Camera-type eye (tissue), 1 donor: ENCODE data around the gene KRTAP12-3. TPM values are rescaled to one million over a fixed set of nuclear protein-coding genes. Genes with fewer than 3 reads are reported as not detected.

ENCODE experiments used
- total RNA-seq: library from RNA; depleted of rRNA; stranded (reverse); fragments of >200 nt; gene quantifications from one replicate; pipeline ENCODE4 v1.2.3, GENCODE V29; 2014

Gene KRTAP12-3, protein sequence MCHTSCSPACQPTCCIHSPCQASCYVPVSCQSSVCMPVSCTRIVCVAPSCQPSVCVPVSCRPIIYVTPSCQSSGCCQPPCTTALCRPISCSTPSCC
- not detected for total RNA-seq

DNA sequence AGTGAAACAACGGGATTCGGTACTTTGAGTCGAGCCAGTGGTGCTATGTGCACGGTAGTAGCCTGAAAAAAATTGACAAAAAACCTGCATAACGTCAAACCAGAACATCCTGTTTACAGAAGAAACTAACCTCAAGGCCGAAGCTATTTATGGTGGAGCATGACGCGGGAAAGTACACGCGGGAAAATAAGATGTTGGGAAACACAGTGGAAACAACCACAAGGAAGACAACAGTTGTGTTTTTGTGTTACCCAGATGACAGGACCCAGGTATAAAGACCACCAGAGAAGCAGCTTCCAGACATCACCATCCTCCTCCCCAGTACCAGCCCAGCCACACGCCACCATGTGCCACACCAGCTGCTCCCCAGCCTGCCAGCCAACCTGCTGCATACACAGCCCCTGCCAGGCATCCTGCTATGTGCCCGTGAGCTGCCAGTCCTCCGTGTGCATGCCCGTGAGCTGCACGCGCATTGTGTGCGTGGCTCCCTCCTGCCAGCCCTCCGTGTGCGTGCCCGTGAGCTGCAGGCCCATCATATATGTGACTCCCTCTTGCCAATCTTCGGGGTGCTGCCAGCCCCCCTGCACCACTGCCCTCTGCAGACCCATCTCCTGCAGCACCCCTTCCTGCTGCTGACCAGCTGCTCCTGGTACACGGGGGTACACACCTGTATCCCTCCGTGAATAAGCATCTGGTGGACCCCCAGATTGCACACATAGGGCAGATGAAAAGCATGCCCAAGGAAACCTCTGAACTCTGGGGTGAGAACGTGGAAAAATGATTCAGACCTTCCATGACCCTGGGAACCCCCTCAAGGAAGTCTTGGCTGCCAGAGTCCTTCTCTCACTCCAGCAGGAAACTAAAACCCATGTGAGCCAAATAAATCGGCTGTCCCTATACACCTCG lies at the start of gene KRTAP12-3:
KRTAP12-3 (plus strand) TSS at position 298 of the 906 bp plus-strand sequence; CDS start at position 346, 48 bp downstream.

GRCh38 chr21:44612029-44612486 lies 45.7 kb upstream of the KRTAP12-3 start, which contains the start of gene KRTAP10-8:
TSS of gene KRTAP10-8 (plus strand) at chr21:44612079. CDS start at chr21:44612101, 22 bp downstream.

GRCh38 chr21:44626673-44627143 lies 31.0 kb upstream of the KRTAP12-3 start, which contains the start of gene KRTAP10-9:
TSS of gene KRTAP10-9 (plus strand) at chr21:44627093. CDS start at chr21:44627172, 79 bp downstream.

DNA sequence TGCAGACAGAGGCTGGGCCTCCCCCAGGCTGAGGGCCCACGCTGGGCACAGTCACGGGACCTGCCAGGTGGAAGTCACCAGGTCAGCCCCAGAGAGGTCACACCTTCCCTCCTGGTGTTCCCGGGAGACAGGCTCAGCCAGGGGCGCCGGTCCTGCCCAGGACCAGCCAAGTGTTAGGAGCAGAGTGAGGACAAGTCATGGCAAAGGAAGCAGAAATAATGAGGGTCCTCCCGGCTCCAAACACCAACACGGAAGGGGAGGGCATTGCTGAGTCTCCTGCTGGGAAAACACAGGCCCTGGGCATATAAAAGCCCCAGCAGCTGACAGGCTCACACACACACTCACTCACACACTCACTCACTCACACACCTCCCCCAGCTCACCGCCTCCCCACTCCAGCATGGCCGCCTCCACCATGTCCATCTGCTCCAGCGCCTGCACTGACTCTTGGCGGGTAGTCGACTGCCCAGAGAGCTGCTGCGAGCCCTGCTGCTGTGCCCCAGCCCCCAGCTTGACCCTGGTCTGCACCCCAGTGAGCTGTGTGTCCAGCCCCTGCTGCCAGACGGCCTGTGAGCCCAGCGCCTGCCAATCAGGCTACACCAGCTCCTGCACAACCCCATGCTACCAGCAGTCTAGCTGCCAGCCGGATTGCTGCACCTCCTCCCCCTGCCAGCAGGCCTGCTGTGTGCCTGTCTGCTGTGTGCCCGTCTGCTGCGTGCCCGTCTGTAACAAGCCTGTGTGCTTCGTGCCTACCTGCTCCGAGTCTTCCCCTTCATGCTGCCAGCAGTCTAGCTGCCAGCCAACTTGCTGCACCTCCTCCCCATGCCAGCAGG lies 20.5 kb upstream of the KRTAP12-3 start, which contains the start of gene KRTAP10-10:
KRTAP10-10 (plus strand) TSS at position 339 of the 833 bp plus-strand sequence; CDS start at position 401, 62 bp downstream.

DNA sequence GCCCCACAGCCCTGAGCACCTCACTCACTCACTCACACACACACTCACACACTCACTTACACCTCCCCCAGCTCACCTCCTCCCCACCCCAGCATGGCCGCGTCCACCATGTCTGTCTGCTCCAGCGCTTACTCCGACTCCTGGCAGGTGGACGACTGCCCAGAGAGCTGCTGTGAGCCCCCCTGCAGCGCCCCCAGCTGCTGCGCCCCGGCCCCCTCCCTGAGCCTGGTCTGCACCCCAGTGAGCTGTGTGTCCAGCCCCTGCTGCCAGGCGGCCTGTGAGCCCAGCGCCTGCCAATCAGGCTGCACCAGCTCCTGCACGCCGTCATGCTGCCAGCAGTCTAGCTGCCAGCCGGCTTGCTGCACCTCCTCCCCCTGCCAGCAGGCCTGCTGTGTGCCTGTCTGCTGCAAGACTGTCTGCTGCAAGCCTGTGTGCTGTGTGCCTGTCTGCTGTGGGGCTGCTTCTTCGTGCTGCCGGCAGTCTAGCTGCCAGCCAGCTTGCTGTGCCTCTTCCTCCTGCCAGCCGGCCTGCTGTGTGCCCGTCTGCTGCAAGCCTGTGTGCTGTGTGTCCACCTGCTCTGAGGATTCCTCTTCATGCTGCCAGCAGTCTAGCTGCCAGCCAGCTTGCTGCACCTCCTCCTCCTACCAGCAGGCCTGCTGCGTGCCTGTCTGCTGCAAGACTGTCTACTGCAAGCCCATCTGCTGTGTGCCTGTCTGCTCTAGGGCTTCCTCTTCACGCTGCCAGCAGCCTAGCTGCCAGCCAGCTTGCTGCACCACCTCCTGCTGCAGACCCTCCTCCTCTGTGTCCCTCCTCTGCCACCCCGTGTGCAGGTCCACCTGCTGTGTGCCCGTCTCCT lies 11.1 kb upstream of the KRTAP12-3 start, which contains the start of gene KRTAP10-11:
KRTAP10-11 (plus strand) TSS at position 49 of the 856 bp plus-strand sequence; CDS start at position 94, 45 bp downstream.

GRCh38 chr21:44654576-44655175 lies 3.1 kb upstream of the KRTAP12-3 start, which contains the start of gene KRTAP12-4:
TSS of gene KRTAP12-4 (minus strand) at chr21:44654659. CDS start at chr21:44654614, 45 bp downstream.

GRCh38 chr21:44666401-44667320 lies 8.9 kb downstream of the KRTAP12-3 start, which contains the start of gene KRTAP12-2:
TSS of gene KRTAP12-2 (minus strand) at chr21:44666927. CDS start at chr21:44666886, 41 bp downstream.

DNA sequence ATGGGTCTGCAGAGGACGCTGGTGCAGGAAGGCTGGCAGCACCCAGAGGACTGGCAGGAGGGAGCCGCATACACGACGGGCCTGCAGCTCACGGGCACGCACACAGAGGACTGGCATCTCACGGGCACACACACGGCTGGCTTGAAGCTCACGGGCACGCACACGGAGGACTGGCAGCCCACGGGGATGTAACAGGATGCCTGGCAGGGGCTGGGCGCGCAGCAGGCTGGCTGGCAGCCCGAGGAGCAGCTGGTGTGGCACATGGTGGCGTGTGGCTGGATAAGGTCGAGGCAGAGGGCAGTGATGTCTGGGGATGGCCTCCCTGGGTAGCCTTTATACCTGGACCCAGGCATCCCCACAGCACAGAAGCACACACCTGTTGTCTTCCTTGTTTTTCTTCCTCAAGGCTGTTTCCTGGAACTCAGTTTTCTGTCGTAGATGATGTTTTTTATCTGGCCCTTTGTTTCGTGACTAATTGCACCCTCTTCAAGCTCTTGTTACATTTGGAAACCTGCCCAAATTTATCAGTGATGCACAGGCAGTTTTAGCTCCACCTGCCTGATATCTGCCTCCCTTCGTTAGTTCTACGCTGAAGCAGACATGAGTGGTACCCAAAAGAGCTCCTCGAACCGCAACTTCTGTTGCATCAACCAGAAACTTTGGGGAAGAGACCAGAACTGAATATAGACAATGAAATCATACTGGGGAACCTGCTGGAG lies 24.3 kb downstream of the KRTAP12-3 start, which contains the start of gene KRTAP12-1:
KRTAP12-1 (minus strand) TSS at position 303 of the 719 bp plus-strand sequence; CDS start at position 263, 40 bp downstream.

DNA sequence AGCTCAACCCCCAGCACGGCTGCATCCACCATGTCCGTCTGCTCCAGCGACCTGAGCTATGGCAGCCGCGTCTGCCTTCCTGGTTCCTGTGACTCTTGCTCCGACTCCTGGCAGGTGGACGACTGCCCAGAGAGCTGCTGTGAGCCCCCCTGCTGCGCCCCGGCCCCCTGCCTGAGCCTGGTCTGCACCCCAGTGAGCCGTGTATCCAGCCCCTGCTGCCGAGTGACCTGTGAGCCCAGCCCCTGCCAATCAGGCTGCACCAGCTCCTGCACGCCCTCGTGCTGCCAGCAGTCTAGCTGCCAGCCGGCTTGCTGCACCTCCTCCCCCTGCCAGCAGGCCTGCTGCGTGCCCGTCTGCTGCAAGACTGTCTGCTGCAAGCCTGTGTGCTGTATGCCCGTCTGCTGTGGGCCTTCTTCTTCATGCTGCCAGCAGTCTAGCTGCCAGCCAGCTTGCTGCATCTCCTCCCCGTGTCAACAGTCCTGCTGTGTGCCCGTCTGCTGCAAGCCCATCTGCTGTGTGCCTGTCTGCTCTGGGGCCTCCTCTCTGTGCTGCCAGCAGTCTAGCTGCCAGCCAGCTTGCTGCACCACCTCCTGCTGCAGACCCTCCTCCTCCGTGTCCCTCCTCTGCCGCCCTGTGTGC lies 39.6 kb downstream of the KRTAP12-3 start, which contains the start of gene KRTAP10-12:
KRTAP10-12 (plus strand) TSS at position 1 of the 639 bp plus-strand sequence; CDS start at position 31, 30 bp downstream.

Other genes starting within 250 kb of the KRTAP12-3 start
- gene LRRC3, start 202.4 kb upstream of the KRTAP12-3 start, total RNA-seq = 3.4 TPM
- gene KRTAP10-1, start 117.7 kb upstream of the KRTAP12-3 start, total RNA-seq = not detected
- gene KRTAP10-2, start 106.4 kb upstream of the KRTAP12-3 start, total RNA-seq = not detected
- not detected for gene KRTAP10-3, start 99.1 kb upstream of the KRTAP12-3 start, total RNA-seq
- not detected for gene KRTAP10-4, start 84.2 kb upstream of the KRTAP12-3 start, total RNA-seq
- not detected for gene KRTAP10-5, start 77.3 kb upstream of the KRTAP12-3 start, total RNA-seq
- gene KRTAP10-6, start 65.4 kb upstream of the KRTAP12-3 start, total RNA-seq = not detected
- not detected for gene KRTAP10-7, start 57.3 kb upstream of the KRTAP12-3 start, total RNA-seq
- not detected for gene KRTAP10-8, start 45.9 kb upstream of the KRTAP12-3 start, total RNA-seq
- gene KRTAP10-9, start 30.8 kb upstream of the KRTAP12-3 start, total RNA-seq = not detected
- not detected for gene KRTAP10-10, start 20.6 kb upstream of the KRTAP12-3 start, total RNA-seq
- gene KRTAP10-11, start 11.5 kb upstream of the KRTAP12-3 start, total RNA-seq = not detected
- gene KRTAP12-4, start 3.3 kb upstream of the KRTAP12-3 start, total RNA-seq = not detected
- gene KRTAP12-2, start 9.0 kb downstream of the KRTAP12-3 start, total RNA-seq = not detected
- not detected for gene KRTAP12-1, start 24.2 kb downstream of the KRTAP12-3 start, total RNA-seq
- not detected for gene KRTAP10-12, start 39.2 kb downstream of the KRTAP12-3 start, total RNA-seq
- not detected for gene TSPEAR, start 53.6 kb downstream of the KRTAP12-3 start, total RNA-seq
- gene UBE2G2, start 143.9 kb downstream of the KRTAP12-3 start, total RNA-seq = 73.3 TPM
- gene SUMO3, start 160.1 kb downstream of the KRTAP12-3 start, total RNA-seq = 59.3 TPM
- 172 TPM for gene PTTG1IP, start 215.8 kb downstream of the KRTAP12-3 start, total RNA-seq